ENCODE results near the gene CCHCR1.

The CCHCR1 gene

GRCh38 chr6:31179896-31180295 lies 22.3 kb upstream of the CCHCR1 start:
- H3K4me3 Mint-ChIP-seq, result no peak overlapping the region
- TF ChIP-seq CTCF (IDR thresholded peaks at IDR 0.05), result no peak
- H3K36me3 Mint-ChIP-seq (ENCODE audit: low read depth), result no peaks in the 10 kb centered on the region

GRCh38 chr6:31179042-31179386 lies 21.4 kb upstream of the CCHCR1 start:
- TF ChIP-seq CTCF (IDR thresholded peaks at IDR 0.05), result no peak
- no peak overlapping the region for H3K27ac Mint-ChIP-seq
- H3K27me3 Mint-ChIP-seq (ENCODE audit: low read depth, poor library complexity), result peaks cover 13% of the 10 kb centered on the region
- no peaks in the 10 kb centered on the region for H3K36me3 Mint-ChIP-seq (ENCODE audit: low read depth)
- H3K4me3 Mint-ChIP-seq, result no peak overlapping the region
- DNase-seq, result no peak
- H3K9me3 Mint-ChIP-seq, result no peaks in the 10 kb centered on the region
- H3K4me1 Mint-ChIP-seq, result peaks cover 14% of the 10 kb centered on the region

More at GRCh38 chr6:31179896-31180295, 22.3 kb upstream of the CCHCR1 start:
- H3K27ac Mint-ChIP-seq, result no peak overlapping the region
- H3K27me3 Mint-ChIP-seq (ENCODE audit: low read depth, poor library complexity), result peaks cover 5% of the 10 kb centered on the region
- no peak for DNase-seq
- H3K9me3 Mint-ChIP-seq, result no peaks in the 10 kb centered on the region
- peaks cover 15% of the 10 kb centered on the region for H3K4me1 Mint-ChIP-seq

GRCh38 chr6:31178143-31179041 lies 20.8 kb upstream of the CCHCR1 start:
- peaks cover 12% of the 10 kb centered on the region for H3K27me3 Mint-ChIP-seq (ENCODE audit: low read depth, poor library complexity)
- peaks cover 11% of the 10 kb centered on the region for H3K4me1 Mint-ChIP-seq
- no peaks in the 10 kb centered on the region for H3K9me3 Mint-ChIP-seq
- no peak for TF ChIP-seq CTCF (IDR thresholded peaks at IDR 0.05)
- DNase-seq, result no peak
- H3K27ac Mint-ChIP-seq, result no peak overlapping the region
- H3K36me3 Mint-ChIP-seq (ENCODE audit: low read depth), result no peaks in the 10 kb centered on the region
- H3K4me3 Mint-ChIP-seq, result no peak overlapping the region

DNA sequence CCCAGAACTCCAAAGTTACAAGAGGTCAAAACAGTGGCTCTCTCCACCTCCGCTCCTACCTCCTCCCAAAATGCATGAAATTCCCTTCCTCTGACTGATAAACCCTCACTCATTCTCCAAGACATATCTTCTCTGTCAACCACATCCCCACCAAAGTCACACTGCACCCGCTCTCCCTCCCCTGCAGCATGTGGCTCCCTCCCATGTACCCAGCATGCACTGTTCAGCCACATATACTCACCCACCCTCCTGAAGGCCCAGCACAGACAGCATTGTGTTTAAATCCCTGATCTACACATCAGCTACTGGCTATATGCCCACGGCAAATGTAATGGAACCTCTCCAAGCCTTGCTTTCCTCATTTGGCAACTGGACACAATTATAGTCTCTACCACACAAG lies 18.4 kb upstream of the CCHCR1 start:
- Mint-ChIP-seq H3K27me3 (ENCODE audit: low read depth, poor library complexity) (peaks cover 35% of the 10 kb centered on the region), H3K9me3 (peaks cover 3% of the 10 kb centered on the region), H3K27ac (no peak overlapping the region), H3K4me3 (no peak overlapping the region), H3K36me3 (ENCODE audit: low read depth) (no peaks in the 10 kb centered on the region), H3K4me1 (peaks cover 33% of the 10 kb centered on the region)
- DNase-seq, result no peak
- TF ChIP-seq CTCF (IDR thresholded peaks at IDR 0.05), result no peak

GRCh38 chr6:31174378-31174777 lies 16.8 kb upstream of the CCHCR1 start:
- no peak for TF ChIP-seq CTCF (IDR thresholded peaks at IDR 0.05)
- Mint-ChIP-seq H3K9me3 (peaks cover 3% of the 10 kb centered on the region), H3K27me3 (ENCODE audit: low read depth, poor library complexity) (peaks cover 51% of the 10 kb centered on the region), H3K4me1 (peaks cover 33% of the 10 kb centered on the region), H3K4me3 (no peak overlapping the region), H3K27ac (no peak overlapping the region), H3K36me3 (ENCODE audit: low read depth) (no peaks in the 10 kb centered on the region)
- DNase-seq, result no peak

- H3K9me3 Mint-ChIP-seq, result peaks cover 3% of the 10 kb centered on the region
- peaks cover 27% of the 10 kb centered on the region for H3K4me1 Mint-ChIP-seq
- peaks cover 61% of the 10 kb centered on the region for H3K27me3 Mint-ChIP-seq (ENCODE audit: low read depth, poor library complexity)
Measured at GRCh38 chr6:31173406-31173805, 15.8 kb upstream of the CCHCR1 start.

More at GRCh38 chr6:31173406-31173805, 15.8 kb upstream of the CCHCR1 start:
- no peak overlapping the region for H3K27ac Mint-ChIP-seq
- DNase-seq, result no peak
- H3K4me3 Mint-ChIP-seq, result no peak overlapping the region
- no peak for TF ChIP-seq CTCF (IDR thresholded peaks at IDR 0.05)
- H3K36me3 Mint-ChIP-seq (ENCODE audit: low read depth), result no peaks in the 10 kb centered on the region
